T-cell (primary cell): ENCODE results near the gene SPRYD3. TPM values are rescaled to one million over a fixed set of nuclear protein-coding genes. Genes with fewer than 3 reads are reported as not detected.

Source experiments
- ATAC-seq, 4 experiments: fragments of 200-7000 bp in 3 of 4; fragments of 150-1000 bp in 1 of 4; cut with Tn5 transposase; replicated peaks in 1 of 4; 1 replicate in 3 of 4; 2 replicates in 1 of 4; pipeline ENCODE4 v1.10.0; 2021; ENCODE audit warnings: moderate library complexity in 3 of 4, mild to moderate bottlenecking in 2 of 4, moderate number of reproducible peaks in 1 of 4
- CTCF ChIA-PET, 2 donors: fragments of 300-600 bp; sonication (Branson Sonifier 250); formaldehyde crosslinking; loops; one replicate each; lab custom pipeline; 2022; ENCODE audit warnings: antibody characterized with exemption in 2 of 2; lab: Charles Lee
- POLR2A ChIA-PET, 2 donors: fragments of 300-600 bp; sonication (Branson Sonifier 250); formaldehyde crosslinking; loops; one replicate each; lab custom pipeline; 2022; ENCODE audit warnings: antibody characterized with exemption in 2 of 2; lab: Charles Lee
- DNase-seq, 35 experiments: peaks; one replicate each; pipeline versions ENCODE4 v3.0.0 to v3.0.0-alpha.2; 2013 to 2023
- H3K27ac ChIP-seq: one replicate; pipeline ENCODE4 v1.5.1; 2013; ENCODE audit warnings: low read length
- H3K27me3 ChIP-seq, 2 experiments: replicated peaks in 1 of 2; 1 replicate in 1 of 2; 2 replicates in 1 of 2; pipeline versions ENCODE4 v1.6.1 to v1.7.0; 2013; ENCODE audit warnings: low read length in 1 of 2, mixed read lengths in 1 of 2; ENCODE audit not compliant: control insufficient read depth in 2 of 2, insufficient read depth in 2 of 2; ENCODE audit errors: extremely low read depth in 1 of 2
- H3K36me3 ChIP-seq, 2 donors: 1 replicate in 1 of 2; 2 replicates in 1 of 2; pipeline versions ENCODE4 v1.6.1 to v1.7.0; 2013; ENCODE audit warnings: low read length in 1 of 2; ENCODE audit not compliant: control insufficient read depth in 2 of 2, insufficient read depth in 1 of 2; ENCODE audit errors: extremely low read depth in 1 of 2
- H3K4me1 ChIP-seq, 2 experiments: 1 replicate in 1 of 2; 2 replicates in 1 of 2; pipeline versions ENCODE4 v1.6.1 to v1.7.0; 2013; ENCODE audit warnings: low read length in 2 of 2, mixed read lengths in 1 of 2; ENCODE audit not compliant: insufficient read depth in 2 of 2, control insufficient read depth in 1 of 2; ENCODE audit errors: extremely low read depth in 1 of 2
- H3K4me3 ChIP-seq, 2 donors: 1 replicate in 1 of 2; 2 replicates in 1 of 2; pipeline versions ENCODE4 v1.5.1 to v1.7.0; 2013; ENCODE audit warnings: mild to moderate bottlenecking in 2 of 2, low read length in 1 of 2, moderate library complexity in 1 of 2; ENCODE audit not compliant: control insufficient read depth in 1 of 2; ENCODE audit errors: extremely low read depth in 1 of 2
- H3K9me3 ChIP-seq: 2 replicates; pipeline ENCODE4 v1.7.0; 2013
- H3K27ac Mint-ChIP-seq, 2 donors: one replicate each; pipeline ENCODE4 v1.8.0; 2020 to 2021; ENCODE audit warnings: mild to moderate bottlenecking in 2 of 2, mixed read lengths in 2 of 2
- H3K27me3 Mint-ChIP-seq, 2 donors: one replicate each; pipeline ENCODE4 v1.8.0; 2021 to 2022; ENCODE audit warnings: mixed read lengths in 2 of 2
- H3K36me3 Mint-ChIP-seq: one replicate; pipeline ENCODE4 v1.8.0; 2021; ENCODE audit warnings: mixed read lengths
- H3K4me1 Mint-ChIP-seq, 3 donors: one replicate each; pipeline ENCODE4 v1.8.0; 2020 to 2022; ENCODE audit warnings: mixed read lengths in 3 of 3, mild to moderate bottlenecking in 1 of 3
- H3K4me3 Mint-ChIP-seq, 3 donors: one replicate each; pipeline ENCODE4 v1.8.0; 2020 to 2022; ENCODE audit warnings: mild to moderate bottlenecking in 3 of 3, mixed read lengths in 3 of 3, moderate library complexity in 3 of 3
- H3K9me3 Mint-ChIP-seq, 3 donors: one replicate each; pipeline ENCODE4 v1.8.0; 2020 to 2022; ENCODE audit warnings: mixed read lengths in 3 of 3
- WGBS: methylation state at CpG from one replicate; pipeline ENCODE4 v1.1.5; 2013; ENCODE audit warnings: missing lambda C conversion rate; ENCODE audit not compliant: insufficient coverage; 5-methylcytosine and 5-hydroxymethylcytosine counted together
- total RNA-seq, 35 experiments: library from RNA in 6 of 35; stranded (reverse) in 6 of 35; fragments of 120-200 nt in 1 of 35; gene quantifications; one replicate each; pipeline versions ENCODE4 v1.2.1 to v1.2.4 and lab custom pipeline; 2013 to 2026

The SPRYD3 gene
- total RNA-seq, 5 donors from 2014 or later (not counting 1 experiment from before 2014, with no cell fraction given): 29.3 to 65.0 (median 58.2) TPM

DNA sequence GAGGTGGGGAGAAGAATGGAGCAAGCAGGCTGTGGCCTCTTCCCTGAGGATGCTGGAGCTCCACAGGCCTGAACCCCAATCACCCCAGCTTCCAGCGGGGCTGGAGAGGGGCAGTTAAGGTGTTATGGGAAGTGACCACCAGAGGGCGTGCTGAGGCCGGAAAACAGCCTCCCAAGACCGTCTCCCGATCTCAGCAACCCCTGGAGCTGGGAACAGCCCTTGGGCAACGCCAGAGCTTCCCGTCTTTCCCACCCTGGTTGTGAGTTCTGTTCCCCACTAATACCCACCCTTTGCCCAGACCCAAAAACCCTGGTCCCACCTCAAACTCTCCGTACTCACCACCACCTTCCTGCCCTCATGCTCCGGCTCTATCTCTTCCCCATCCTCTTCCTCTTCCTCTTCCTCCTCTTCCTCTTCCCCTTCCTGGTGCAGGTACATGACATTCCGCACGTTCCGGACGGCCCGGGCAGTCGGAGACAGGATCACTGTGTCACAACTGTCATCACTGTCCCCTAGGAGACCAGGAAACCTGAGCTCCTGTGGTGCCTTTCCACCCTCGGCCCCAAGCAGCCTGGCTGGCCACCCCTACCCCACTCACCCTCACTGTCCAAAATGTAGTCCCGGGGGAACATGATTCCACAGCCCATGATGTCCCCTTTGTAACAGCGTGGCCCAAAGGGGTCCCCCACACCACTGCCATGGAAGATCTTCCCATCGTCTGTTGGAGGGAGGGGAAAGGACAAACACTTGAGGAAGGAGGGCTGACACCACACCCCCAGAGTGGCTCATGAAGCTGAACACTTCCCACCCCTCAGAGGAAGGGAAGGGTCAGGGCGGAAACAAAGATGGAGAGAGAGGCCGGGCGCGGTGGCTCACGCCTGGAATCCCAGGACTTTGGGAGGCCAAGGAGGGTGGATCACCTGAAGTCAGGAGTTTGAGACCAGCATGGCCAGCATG lies 12.9 kb downstream of the SPRYD3 start:
- Histone ChIP-seq H3K4me1 (peaks cover 0 to 5% of the 10 kb centered on the region in 2 experiments), H3K9me3 (no peaks in the 10 kb centered on the region), H3K27me3 (no peaks in the 10 kb centered on the region), H3K27ac (no peak overlapping the region), H3K36me3 (peaks cover 12 to 58% of the 10 kb centered on the region in 2 donors), H3K4me3 (no peak overlapping the region)
- Mint-ChIP-seq H3K36me3 (peaks cover 28% of the 10 kb centered on the region), H3K4me1 (peaks cover 10 to 13% (median 12%) of the 10 kb centered on the region in 3 donors), H3K4me3 (no peak overlapping the region), H3K27ac (peak overlapping the region in 1 of 2 donors; percentile 64), H3K27me3 (no peaks in the 10 kb centered on the region), H3K9me3 (no peaks in the 10 kb centered on the region)
- ChIA-PET POLR2A (interaction anchor here in 1 of 2 donors (1.0 kb wide), 1 partner anchor 255 kb away, joined by 3 read pairs; the partner anchor contains the start of gene AAAS), CTCF (interaction anchor here (0.6 to 3.8 kb wide), 16 partner anchors 10 to 1872 kb away, joined by 3 to 25 read pairs (median 4); partner anchors contain the start of genes IGFBP6 (in 1 of the 2), SOAT2 (in 1 of the 2) and SPRYD3 (in 1 of the 2))
- ATAC-seq (peak; percentile 60 to 79 (median 67)), DNase-seq (peak in 29 of 35 experiments; percentile 23 to 84 (median 54))
- WGBS: 36% methylated on average over 13 of the region's 24 CpGs

DNA sequence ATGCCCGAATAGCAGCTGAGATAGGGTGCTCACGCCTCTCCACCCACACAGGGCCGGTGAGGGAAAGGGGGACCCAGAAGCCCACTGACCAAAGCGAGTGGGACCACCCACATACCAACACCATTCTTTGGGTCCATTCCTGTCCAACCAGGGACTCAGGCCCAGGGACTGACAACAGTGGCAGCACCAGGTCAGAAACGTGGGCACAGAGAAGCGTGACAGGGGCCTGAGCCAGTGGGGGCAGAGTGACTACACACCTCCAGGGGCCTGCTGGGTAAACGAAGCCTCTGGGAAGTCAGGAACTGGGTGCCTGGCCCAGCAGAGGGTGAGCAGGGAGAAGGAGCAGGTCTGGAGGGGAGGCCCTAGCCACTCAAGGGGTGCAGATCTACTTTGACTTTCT lies 13.7 kb downstream of the SPRYD3 start:
- Mint-ChIP-seq H3K27me3 (no peaks in the 10 kb centered on the region), H3K36me3 (peaks cover 24% of the 10 kb centered on the region), H3K27ac (no peak overlapping the region), H3K9me3 (no peaks in the 10 kb centered on the region), H3K4me1 (peaks cover 7 to 9% (median 8%) of the 10 kb centered on the region in 3 donors), H3K4me3 (no peak overlapping the region)
- Histone ChIP-seq H3K9me3 (no peaks in the 10 kb centered on the region), H3K4me1 (peaks cover 0 to 5% of the 10 kb centered on the region in 2 experiments), H3K4me3 (no peak overlapping the region), H3K36me3 (peaks cover 12 to 50% of the 10 kb centered on the region in 2 donors), H3K27me3 (peaks cover 0 to 6% of the 10 kb centered on the region in 2 experiments), H3K27ac (no peak overlapping the region)
- CTCF ChIA-PET: interaction anchor here (0.5 to 3.8 kb wide), 14 partner anchors 10 to 132 kb away, joined by 3 to 25 read pairs (median 5); partner anchors contain the start of genes IGFBP6 (in 1 of the 2), SOAT2 (in 1 of the 2) and SPRYD3 (in 1 of the 2)
- WGBS: 74% methylated on average over 4 of the region's 7 CpGs
- DNase-seq (no peak), ATAC-seq (no peak)
- POLR2A ChIA-PET: no interaction called here

DNA sequence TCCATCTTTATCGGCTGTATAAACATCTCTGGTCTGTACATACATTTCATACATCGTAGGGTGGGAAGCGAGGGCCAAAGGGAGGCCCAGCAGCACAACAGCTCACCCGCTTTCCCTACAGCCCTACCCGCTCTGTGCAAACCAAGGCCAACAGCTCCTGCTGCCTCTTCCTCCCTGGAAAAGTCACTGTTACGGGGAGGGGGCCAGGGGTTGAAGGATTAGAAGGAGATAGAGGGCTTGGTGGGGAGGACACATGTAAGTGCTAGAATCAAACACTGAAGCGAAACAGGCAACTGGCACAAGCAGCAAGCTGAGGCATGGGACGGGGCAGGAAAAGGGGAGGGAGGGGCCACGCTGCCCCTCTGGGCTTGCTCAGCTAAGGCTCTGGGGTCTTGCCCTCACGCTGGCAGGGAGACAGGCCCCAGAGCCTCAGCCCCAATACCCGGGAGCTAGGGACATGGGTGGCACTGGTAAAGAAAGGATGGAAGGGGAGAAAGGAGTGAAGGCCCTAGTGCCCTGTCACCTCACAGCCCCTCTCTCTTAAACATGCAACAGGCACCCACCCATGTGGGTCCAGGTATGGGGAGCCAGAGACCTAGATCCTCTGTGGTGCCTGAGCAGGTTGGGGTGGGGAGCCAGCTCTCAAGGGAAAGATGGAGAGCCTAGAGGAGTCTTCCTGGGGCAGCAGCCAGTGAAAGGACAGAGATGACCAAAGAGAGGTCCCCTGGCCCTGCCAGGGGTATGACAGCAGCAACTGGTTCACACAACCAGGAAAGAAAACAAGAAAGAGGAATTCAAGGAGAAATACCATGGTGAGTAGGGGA lies 14.4 kb downstream of the SPRYD3 start:
- peaks cover 12 to 44% of the 10 kb centered on the region in 2 donors for H3K36me3 ChIP-seq
- peaks cover 0 to 13% of the 10 kb centered on the region in 2 experiments for H3K27me3 ChIP-seq
- peaks cover 0 to 5% of the 10 kb centered on the region in 2 experiments for H3K4me1 ChIP-seq
- ATAC-seq (no peak), DNase-seq (no peak)
- no peak overlapping the region for H3K4me3 ChIP-seq
- H3K27ac ChIP-seq: no peak overlapping the region
- CTCF ChIA-PET: interaction anchor here (0.5 to 3.8 kb wide), 9 partner anchors 11 to 133 kb away, joined by 3 to 25 read pairs (median 6); partner anchors contain the start of genes IGFBP6 (in 1 of the 2) and SPRYD3 (in 1 of the 2)
- Mint-ChIP-seq H3K27me3 (no peaks in the 10 kb centered on the region), H3K9me3 (no peaks in the 10 kb centered on the region), H3K27ac (no peak overlapping the region), H3K36me3 (peaks cover 23% of the 10 kb centered on the region), H3K4me1 (peaks cover 6 to 8% (median 7%) of the 10 kb centered on the region in 3 donors), H3K4me3 (no peak overlapping the region)
- POLR2A ChIA-PET: no interaction called here
- 94% methylated on average over 7 of the region's 11 CpGs for WGBS
- H3K9me3 ChIP-seq: no peaks in the 10 kb centered on the region

DNA sequence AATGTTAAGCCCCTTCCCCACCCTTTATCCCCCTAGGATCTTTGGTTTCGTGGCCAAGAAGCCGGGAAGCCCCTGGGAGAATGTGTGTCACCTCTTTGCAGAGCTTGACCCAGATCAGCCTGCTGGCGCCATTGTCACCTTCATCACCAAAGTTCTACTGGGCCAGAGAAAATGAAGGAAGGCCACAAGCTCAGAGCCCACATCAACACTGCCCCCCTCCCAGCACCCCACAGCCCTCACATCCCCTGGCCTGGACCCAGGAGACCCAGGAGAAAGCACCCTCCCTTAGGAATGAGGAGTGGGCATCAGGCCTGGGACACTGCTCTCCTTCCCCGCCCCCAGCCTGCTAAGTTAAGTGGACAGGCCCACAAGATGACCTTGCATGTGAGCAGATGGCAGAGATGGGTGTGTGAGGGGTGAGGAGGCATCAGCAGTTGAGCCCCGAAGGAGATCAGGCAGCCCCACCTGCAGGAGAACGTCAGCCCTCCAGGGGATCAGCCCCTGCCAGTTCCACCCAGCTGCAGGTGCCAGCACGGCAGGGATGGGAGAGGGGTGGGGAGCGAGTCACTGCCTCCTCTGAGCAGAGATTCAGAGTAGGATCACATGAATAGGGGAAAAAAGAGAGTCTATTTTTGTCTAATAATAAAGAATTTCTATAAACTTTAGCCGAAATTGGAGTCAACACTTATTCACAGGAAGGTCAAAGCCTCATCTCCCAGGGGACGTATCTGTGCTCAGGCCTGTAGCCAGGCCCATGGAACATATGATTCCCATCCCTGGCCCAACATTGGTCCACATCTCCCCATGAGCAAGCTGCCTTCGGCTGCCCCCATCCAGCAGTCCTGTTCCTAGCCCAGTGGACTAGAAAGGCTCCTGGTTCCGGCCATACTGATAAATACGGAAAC lies 15.2 kb downstream of the SPRYD3 start:
- Histone ChIP-seq H3K36me3 (peaks cover 12 to 41% of the 10 kb centered on the region in 2 donors), H3K27ac (no peak overlapping the region), H3K4me1 (peaks cover 0 to 5% of the 10 kb centered on the region in 2 experiments), H3K27me3 (peaks cover 0 to 21% of the 10 kb centered on the region in 2 experiments), H3K4me3 (no peak overlapping the region), H3K9me3 (no peaks in the 10 kb centered on the region)
- Mint-ChIP-seq H3K36me3 (peaks cover 23% of the 10 kb centered on the region), H3K9me3 (no peaks in the 10 kb centered on the region), H3K4me1 (peaks cover 6 to 8% (median 7%) of the 10 kb centered on the region in 3 donors), H3K27ac (no peak overlapping the region), H3K27me3 (no peaks in the 10 kb centered on the region), H3K4me3 (no peak overlapping the region)
- 85% methylated on average over 11 of the region's 13 CpGs for WGBS
- ChIA-PET CTCF (no interaction called here), POLR2A (interaction anchor here in 1 of 2 donors (0.6 kb wide), 1 partner anchor 9 kb away, joined by 3 read pairs; no protein-coding TSS in a partner anchor)
- DNase-seq (no peak), ATAC-seq (no peak)

DNA sequence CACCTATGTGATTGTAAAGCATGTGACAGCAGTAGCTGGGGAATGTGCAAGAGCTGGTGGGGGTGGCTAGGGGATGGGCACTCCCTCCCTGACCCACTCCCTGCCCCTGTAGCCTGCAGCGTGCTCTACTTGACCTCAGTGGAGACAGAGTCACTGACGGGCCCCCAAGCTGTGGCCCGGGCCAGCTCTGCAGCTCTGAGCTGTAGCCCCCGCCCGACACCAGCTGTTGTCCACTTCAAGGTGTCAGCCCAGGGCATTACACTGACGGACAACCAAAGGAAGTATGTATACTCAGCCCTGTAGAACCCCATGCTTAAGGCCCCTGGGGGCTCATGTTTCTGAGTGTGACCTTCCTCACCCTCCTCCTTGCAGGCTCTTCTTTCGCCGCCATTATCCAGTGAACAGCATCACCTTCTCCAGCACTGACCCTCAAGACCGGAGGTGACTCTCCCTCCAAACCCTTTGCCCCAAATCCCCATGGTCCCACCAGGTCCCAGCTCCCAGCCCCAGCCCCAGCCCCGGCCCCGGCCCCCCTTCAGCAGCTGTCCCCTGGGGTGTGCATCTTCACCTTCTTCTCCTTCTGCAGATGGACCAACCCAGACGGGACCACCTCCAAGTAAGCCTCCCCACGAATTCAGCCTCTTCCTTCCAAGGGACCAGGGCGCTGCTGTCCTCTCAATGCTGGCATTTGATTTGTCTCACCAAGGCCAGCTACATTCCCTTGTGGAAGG lies 16.0 kb downstream of the SPRYD3 start:
- WGBS: 90% methylated on average over 9 of the region's 14 CpGs
- peaks cover 0 to 26% of the 10 kb centered on the region in 2 experiments for H3K27me3 ChIP-seq
- H3K9me3 Mint-ChIP-seq: no peaks in the 10 kb centered on the region
- H3K4me1 ChIP-seq: peaks cover 0 to 5% of the 10 kb centered on the region in 2 experiments
- POLR2A ChIA-PET: interaction anchor here in 1 of 2 donors (0.6 kb wide), 1 partner anchor 10 kb away, joined by 3 read pairs; no protein-coding TSS in a partner anchor
- H3K4me3 Mint-ChIP-seq: no peak overlapping the region
- no peak overlapping the region for H3K4me3 ChIP-seq
- no peaks in the 10 kb centered on the region for H3K9me3 ChIP-seq
- ATAC-seq (no peak), DNase-seq (no peak)
- H3K36me3 ChIP-seq: peaks cover 6 to 36% of the 10 kb centered on the region in 2 donors
- no peaks in the 10 kb centered on the region for H3K27me3 Mint-ChIP-seq
- H3K27ac Mint-ChIP-seq: no peak overlapping the region
- CTCF ChIA-PET: interaction anchor here in 1 of 2 donors (0.6 to 0.8 kb wide), 2 partner anchors 9 to 40 kb away, joined by 3 to 4 read pairs; no protein-coding TSS in a partner anchor
- H3K36me3 Mint-ChIP-seq: peaks cover 23% of the 10 kb centered on the region
- peaks cover 6 to 8% (median 7%) of the 10 kb centered on the region in 3 donors for H3K4me1 Mint-ChIP-seq
- no peak overlapping the region for H3K27ac ChIP-seq
